OCI-LY3 (cell line): ENCODE results near the gene MZF1.

Experiments
- CTCF ChIP-seq: fragments of 200-600, 300-600 bp; sonication (generic); IDR thresholded peaks from 2 replicates; pipeline ENCODE4 v1.5.1; 2014; ENCODE audit warnings: antibody characterized with exemption, low read length, low read depth
- EZH2phosphoT487 ChIP-seq: fragments of 200-600 bp; shearing (Covaris generic); IDR thresholded peaks from 2 replicates; pipeline ENCODE4 v1.6.1; 2018; ENCODE audit warnings: antibody characterized with exemption, mixed run types, low read depth

- no peak for TF ChIP-seq CTCF
- no peak for TF ChIP-seq EZH2phosphoT487
Measured at GRCh38 chr19:58573658-58574164, 576 bp upstream of the MZF1 start.
